H1 (cell line): ENCODE results near the gene RNF113B. TPM values are rescaled to one million over a fixed set of nuclear protein-coding genes. Genes with fewer than 3 reads are reported as not detected.

Source experiments
- CTCF ChIA-PET: fragments of 300-600 bp; sonication (Branson Sonifier 250); formaldehyde crosslinking; loops from one replicate; lab custom pipeline; 2021; ENCODE audit not compliant: partially characterized antibody; lab: Charles Lee
- POLR2A ChIA-PET: fragments of 300-600 bp; sonication (Branson Sonifier 250); formaldehyde crosslinking; loops from one replicate; lab custom pipeline; 2021; ENCODE audit warnings: inconsistent platforms; ENCODE audit not compliant: partially characterized antibody; lab: Charles Lee
- DNase-seq, 2 experiments: peaks; one replicate each; pipeline versions ENCODE4 v3.0.0 to v3.0.0-alpha.2; 2010 to 2022; ENCODE audit warnings: low spot score in 2 of 2, low read depth in 1 of 2, mixed read lengths in 1 of 2
- FAIRE-seq: peaks from 2 replicates; lab custom pipeline; 2011; peaks lifted over from hg19 to GRCh38; lab: Jason Lieb, UNC
- H2AFZ ChIP-seq: 2 replicates; pipeline ENCODE4 v1.8.1; 2012; ENCODE audit warnings: low read length, inconsistent platforms
- H2AK5ac ChIP-seq: 2 replicates; pipeline ENCODE4 v1.6.1; 2013; ENCODE audit warnings: low read depth, low read length
- H2BK120ac ChIP-seq: replicated peaks from 2 replicates; pipeline ENCODE3; 2013; ENCODE audit warnings: low read depth, low read length, inconsistent platforms
- H2BK12ac ChIP-seq: 2 replicates; pipeline ENCODE4 v1.6.1; 2013; ENCODE audit warnings: low read depth, low read length
- H2BK15ac ChIP-seq: 2 replicates; pipeline ENCODE4 v1.6.1; 2013; ENCODE audit warnings: low read length
- H2BK20ac ChIP-seq: 2 replicates; pipeline ENCODE4 v1.6.1; 2013; ENCODE audit warnings: low read length
- H2BK5ac ChIP-seq: 2 replicates; pipeline ENCODE4 v1.6.1; 2013; ENCODE audit warnings: low read depth, low read length
- H3K14ac ChIP-seq: 2 replicates; pipeline ENCODE4 v1.6.1; 2013; ENCODE audit warnings: inconsistent platforms; ENCODE audit not compliant: insufficient read length
- H3K18ac ChIP-seq: 2 replicates; pipeline ENCODE4 v1.6.1; 2013; ENCODE audit warnings: low read length; ENCODE audit errors: extremely low read depth
- H3K23ac ChIP-seq: 2 replicates; pipeline ENCODE4 v1.6.1; 2013; ENCODE audit warnings: inconsistent platforms; ENCODE audit not compliant: insufficient read length
- H3K23me2 ChIP-seq: 2 replicates; pipeline ENCODE4 v1.6.1; 2013; ENCODE audit warnings: low read depth, low read length
- H3K27ac ChIP-seq: 2 replicates; pipeline ENCODE4 v1.6.1; 2011; ENCODE audit warnings: low read depth, low read length, inconsistent platforms
- H3K27me3 ChIP-seq, 4 experiments: replicated peaks in 1 of 4; 1 replicate in 1 of 4; 2 replicates in 3 of 4; pipeline versions ENCODE4 v1.6.1 to v1.8.1; 2011 to 2013; ENCODE audit warnings: low read length in 3 of 4, mild to moderate bottlenecking in 3 of 4, inconsistent platforms in 2 of 4, mixed read lengths in 2 of 4, moderate library complexity in 1 of 4; ENCODE audit not compliant: control insufficient read depth in 3 of 4, insufficient read depth in 3 of 4; ENCODE audit errors: extremely low read depth in 1 of 4
- H3K36me3 ChIP-seq, 4 experiments: 2 replicates each; pipeline versions ENCODE4 v1.6.1 to v1.8.1; 2011 to 2013; ENCODE audit warnings: mild to moderate bottlenecking in 4 of 4, low read length in 3 of 4, moderate library complexity in 2 of 4, control low read depth in 1 of 4, inconsistent platforms in 1 of 4; ENCODE audit not compliant: insufficient read depth in 4 of 4, control insufficient read depth in 2 of 4
- H3K4ac ChIP-seq: replicated peaks from 2 replicates; pipeline ENCODE3; 2013; ENCODE audit warnings: low read length, low read depth, mixed read lengths, inconsistent platforms; ENCODE audit not compliant: insufficient read length
- H3K4me1 ChIP-seq, 4 experiments: replicated peaks in 1 of 4; 1 replicate in 1 of 4; 2 replicates in 3 of 4; pipeline versions ENCODE4 v1.6.1 to v1.8.1; 2011 to 2013; ENCODE audit warnings: low read length in 3 of 4, inconsistent platforms in 2 of 4, mixed read lengths in 1 of 4; ENCODE audit not compliant: insufficient read depth in 4 of 4, control insufficient read depth in 3 of 4
- H3K4me2 ChIP-seq, 2 experiments: 2 replicates each; pipeline versions ENCODE4 v1.6.1 to v1.8.1; 2011 to 2013; ENCODE audit warnings: low read depth in 2 of 2, low read length in 2 of 2, control low read depth in 1 of 2, inconsistent platforms in 1 of 2, mild to moderate bottlenecking in 1 of 2; ENCODE audit not compliant: insufficient read depth in 1 of 2
- H3K4me3 ChIP-seq, 4 experiments: fragments of 200-600, 300-600 bp in 1 of 4; sonication (generic), shearing (Covaris generic), sonication (Bioruptor Twin) in 1 of 4; 2 replicates each; pipeline versions ENCODE4 v1.5.1 to v1.8.1; 2011 to 2016; ENCODE audit warnings: low read length in 4 of 4, low read depth in 3 of 4, control low read depth in 2 of 4, inconsistent platforms in 2 of 4, mild to moderate bottlenecking in 2 of 4, mixed read lengths in 1 of 4, moderate library complexity in 1 of 4; ENCODE audit not compliant: insufficient read depth in 2 of 4; ENCODE audit errors: extremely low read depth in 1 of 4
- H3K56ac ChIP-seq: replicated peaks from 2 replicates; pipeline ENCODE3; 2013; ENCODE audit warnings: low read depth, mild to moderate bottlenecking, mixed read lengths, low read length, inconsistent platforms; ENCODE audit not compliant: insufficient read length
- H3K79me1 ChIP-seq: 2 replicates; pipeline ENCODE4 v1.6.1; 2013; ENCODE audit warnings: low read depth, low read length, control low read depth
- H3K79me2 ChIP-seq, 2 experiments: 2 replicates each; pipeline versions ENCODE4 v1.6.1 to v1.8.1; 2012 to 2013; ENCODE audit warnings: low read length in 2 of 2, mild to moderate bottlenecking in 2 of 2, inconsistent platforms in 1 of 2; ENCODE audit not compliant: insufficient read depth in 2 of 2, control insufficient read depth in 1 of 2
- H3K9ac ChIP-seq, 4 experiments: replicated peaks in 1 of 4; 1 replicate in 1 of 4; 2 replicates in 3 of 4; pipeline versions ENCODE4 v1.6.1 to v1.8.1; 2011 to 2013; ENCODE audit warnings: low read depth in 3 of 4, low read length in 3 of 4, control low read depth in 2 of 4, mild to moderate bottlenecking in 2 of 4, moderate library complexity in 2 of 4, inconsistent platforms in 1 of 4; ENCODE audit errors: extremely low read depth in 1 of 4
- H3K9me3 ChIP-seq, 2 experiments: 2 replicates each; pipeline versions ENCODE4 v1.6.1 to v1.8.1; 2012 to 2013; ENCODE audit warnings: mild to moderate bottlenecking in 2 of 2, moderate library complexity in 2 of 2, control low read depth in 1 of 2, inconsistent platforms in 1 of 2, low read depth in 1 of 2, low read length in 1 of 2, mixed read lengths in 1 of 2; ENCODE audit not compliant: insufficient read depth in 2 of 2
- H4K20me1 ChIP-seq, 2 experiments: replicated peaks in 1 of 2; 2 replicates each; pipeline versions ENCODE3 to v1.8.1; 2011 to 2013; ENCODE audit warnings: inconsistent platforms in 2 of 2, low read length in 2 of 2, mild to moderate bottlenecking in 1 of 2; ENCODE audit not compliant: insufficient read depth in 2 of 2, control insufficient read depth in 1 of 2
- H4K5ac ChIP-seq: 2 replicates; pipeline ENCODE4 v1.6.1; 2013; ENCODE audit warnings: low read length, low read depth, mixed read lengths, inconsistent platforms; ENCODE audit not compliant: insufficient read length
- H4K8ac ChIP-seq: 2 replicates; pipeline ENCODE4 v1.8.0; 2013; ENCODE audit warnings: mild to moderate bottlenecking, moderate library complexity, low read length, inconsistent platforms; ENCODE audit not compliant: insufficient read depth; ENCODE audit errors: extremely low read depth
- H4K91ac ChIP-seq: replicated peaks from 2 replicates; pipeline ENCODE3; 2013; ENCODE audit warnings: low read length, mixed read lengths, inconsistent platforms; ENCODE audit not compliant: insufficient read length
- FOSL1 ChIP-seq: IDR thresholded peaks from 2 replicates; pipeline ENCODE4 v1.6.1; 2011; ENCODE audit warnings: mild to moderate bottlenecking, low read depth, low read length, moderate library complexity; ENCODE audit not compliant: insufficient read depth
- HDAC6 ChIP-seq: IDR thresholded peaks from one replicate; pipeline ENCODE4 v1.7.1; 2012; ENCODE audit warnings: low read depth, mild to moderate bottlenecking, inconsistent platforms, low read length, moderate library complexity
- POU5F1 ChIP-seq: IDR thresholded peaks from 2 replicates; pipeline ENCODE4 v1.6.1; 2011; ENCODE audit warnings: low read depth, mild to moderate bottlenecking, low read length, moderate library complexity
- WGBS, 2 experiments: shearing (Covaris generic) in 1 of 2; methylation state at CpG; one replicate each; pipeline versions ENCODE4 v1.1.6 to v1.1.7; 2013 to 2015; ENCODE audit warnings: low lambda C conversion rate in 2 of 2, mixed read lengths in 2 of 2, inconsistent platforms in 1 of 2, low coverage in 1 of 2, missing lambda C conversion rate in 1 of 2; ENCODE audit not compliant: insufficient replicate concordance in 2 of 2, insufficient coverage in 1 of 2, insufficient read length in 1 of 2; ENCODE audit errors: extremely low coverage in 1 of 2, missing lambda C conversion rate in 1 of 2; 5-methylcytosine and 5-hydroxymethylcytosine counted together
- polyA plus RNA-seq, 7 experiments: library from polyadenylated mRNA; depleted of rRNA in 3 of 7; stranded (reverse) in 5 of 7; unstranded in 2 of 7; fragments of >200 nt in 5 of 7; fragments of 200-250 nt in 2 of 7; gene quantifications; 1 replicate in 5 of 7; 2 replicates in 1 of 7; 4 replicates in 1 of 7; pipeline versions ENCODE4 v1.2.1 to v1.2.3, GENCODE V29; 2011 to 2013; ENCODE audit warnings: missing spikeins in 2 of 7, mixed read lengths in 2 of 7
- total RNA-seq: library from RNA; stranded (reverse); fragmentation: NEBNext Ultra II Directional; extraction: Animal tissue kit (Norgen Biotek cat#: 25700); gene quantifications from 2 replicates; pipeline ENCODE4 v1.2.1, GENCODE V29; 2021

The RNF113B gene
- total and polyA plus RNA-seq, 2 of the 8 experiments (the other 6 are each of a cell fraction or from before 2014, with no cell fraction given) = not detected

- Histone ChIP-seq H3K4me3 (no peak overlapping the region), H2AK5ac (no peak overlapping the region), H3K9ac (no peak overlapping the region), H3K79me2 (peaks cover 0 to 80% of the 10 kb centered on the region in 2 experiments; a peak in 2 of 4 replicates), H3K27me3 (no peaks in the 10 kb centered on the region), H3K14ac (no peak overlapping the region), H3K79me1 (peaks cover 3% of the 10 kb centered on the region; the same call in 1 of the 2 replicates), H3K36me3 (no peaks in the 10 kb centered on the region), H3K9me3 (no peaks in the 10 kb centered on the region), H2BK5ac (no peak overlapping the region), H2BK20ac (no peak overlapping the region), H4K91ac (no peak overlapping the region), H2BK12ac (no peak overlapping the region), H3K23me2 (no peaks in the 10 kb centered on the region; the same call in 1 of the 2 replicates), H3K4me2 (no peak overlapping the region), H3K18ac (no peak overlapping the region), H2AFZ (no peak overlapping the region), H4K8ac (no peak overlapping the region), H2BK120ac (no peak overlapping the region), H3K23ac (no peak overlapping the region), H3K4me1 (peaks cover 0 to 2% (median 1%) of the 10 kb centered on the region in 4 experiments; a peak in 1 of 7 replicates), H3K4ac (no peak overlapping the region), H4K5ac (no peak overlapping the region), H2BK15ac (no peak overlapping the region), H3K56ac (no peak overlapping the region), H3K27ac (no peak overlapping the region), H4K20me1 (no peaks in the 10 kb centered on the region)
- FAIRE-seq (no peak), DNase-seq (no peak)
- CTCF ChIA-PET = interaction anchor here (0.6 to 1.2 kb wide), 2 partner anchors 14 to 100 kb away, joined by 3 read pairs; no protein-coding TSS in a partner anchor
- POLR2A ChIA-PET = no interaction called here
- WGBS, 2 experiments = 93% methylated on average over 2 of the region's 2 CpGs; no CpG with 5 or more reads in 1 of the 2 experiments
- no peak for TF ChIP-seq FOSL1
- no peak for TF ChIP-seq HDAC6
- no peak for TF ChIP-seq POU5F1
Observed at GRCh38 chr13:98192008-98192407, 14.9 kb upstream of the RNF113B start.
